ENCODE data around the gene ZC3H4.

DNA sequence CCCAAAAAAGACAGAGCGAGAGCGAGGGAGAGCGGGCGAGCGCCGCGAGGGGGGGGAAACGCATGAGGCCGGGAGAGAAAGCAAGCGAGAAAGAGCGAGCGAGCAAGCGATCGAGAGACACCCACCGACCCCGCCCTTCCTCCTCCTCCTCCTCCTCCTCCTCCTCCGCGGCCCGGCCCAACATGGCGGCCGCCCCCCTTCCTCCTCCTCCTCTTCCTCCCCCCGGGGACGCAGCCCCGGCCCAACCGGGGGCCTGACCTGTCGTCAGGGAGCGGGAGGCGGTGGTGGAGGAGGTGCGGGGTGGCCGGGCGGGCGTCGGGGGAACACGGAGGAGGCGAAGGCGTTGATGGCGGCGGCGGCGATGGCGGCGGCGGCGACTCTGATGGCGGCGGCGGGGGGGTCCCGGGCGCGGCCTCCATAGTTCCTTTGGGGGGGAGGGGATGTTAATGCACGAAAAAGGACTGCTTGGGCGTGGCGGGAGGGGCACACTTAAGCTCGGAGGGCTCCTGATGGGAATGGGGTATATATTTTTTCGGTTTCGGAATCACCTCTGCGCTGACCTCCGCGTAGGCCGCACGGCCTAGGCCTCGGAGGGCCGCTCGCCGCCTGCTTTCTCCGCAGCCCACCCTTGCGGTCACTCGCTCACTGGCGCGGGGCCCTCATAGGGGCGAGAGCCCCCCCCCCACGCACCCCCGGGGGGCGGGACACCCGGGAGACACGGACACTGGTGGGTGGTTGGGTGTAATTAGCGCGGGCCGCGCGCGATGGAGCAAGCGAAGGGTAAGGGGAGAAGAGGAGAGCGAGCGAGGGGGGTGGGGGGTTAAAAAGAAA lies 1.2 kb downstream of the ZC3H4 start:
- TF ChIP-seq EZH2 (IDR thresholded peaks at IDR 0.05; ENCODE audit: borderline replicate concordance, low read depth, low read length, poor library complexity, severe bottlenecking) = no peak
- TF ChIP-seq, protein P1, sequence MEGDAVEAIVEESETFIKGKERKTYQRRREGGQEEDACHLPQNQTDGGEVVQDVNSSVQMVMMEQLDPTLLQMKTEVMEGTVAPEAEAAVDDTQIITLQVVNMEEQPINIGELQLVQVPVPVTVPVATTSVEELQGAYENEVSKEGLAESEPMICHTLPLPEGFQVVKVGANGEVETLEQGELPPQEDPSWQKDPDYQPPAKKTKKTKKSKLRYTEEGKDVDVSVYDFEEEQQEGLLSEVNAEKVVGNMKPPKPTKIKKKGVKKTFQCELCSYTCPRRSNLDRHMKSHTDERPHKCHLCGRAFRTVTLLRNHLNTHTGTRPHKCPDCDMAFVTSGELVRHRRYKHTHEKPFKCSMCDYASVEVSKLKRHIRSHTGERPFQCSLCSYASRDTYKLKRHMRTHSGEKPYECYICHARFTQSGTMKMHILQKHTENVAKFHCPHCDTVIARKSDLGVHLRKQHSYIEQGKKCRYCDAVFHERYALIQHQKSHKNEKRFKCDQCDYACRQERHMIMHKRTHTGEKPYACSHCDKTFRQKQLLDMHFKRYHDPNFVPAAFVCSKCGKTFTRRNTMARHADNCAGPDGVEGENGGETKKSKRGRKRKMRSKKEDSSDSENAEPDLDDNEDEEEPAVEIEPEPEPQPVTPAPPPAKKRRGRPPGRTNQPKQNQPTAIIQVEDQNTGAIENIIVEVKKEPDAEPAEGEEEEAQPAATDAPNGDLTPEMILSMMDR (conservative IDR thresholded peaks at IDR 0.05; ENCODE audit: low read depth, low read length) = no peak

All from A673 (cell line).